Kidney capillary endothelial cell (primary cell): ENCODE measurements around the gene TIRAP.
"Not testable (repeated sequence)": the region's sequence is repeated elsewhere in the genome, so short reads cannot be mapped to it uniquely, and the experiment has no call there.

Source experiments
- DNase-seq: peaks from one replicate; pipeline ENCODE4 v3.0.0-alpha.2; 2018; ENCODE audit warnings: low spot score

The TIRAP gene, protein sequence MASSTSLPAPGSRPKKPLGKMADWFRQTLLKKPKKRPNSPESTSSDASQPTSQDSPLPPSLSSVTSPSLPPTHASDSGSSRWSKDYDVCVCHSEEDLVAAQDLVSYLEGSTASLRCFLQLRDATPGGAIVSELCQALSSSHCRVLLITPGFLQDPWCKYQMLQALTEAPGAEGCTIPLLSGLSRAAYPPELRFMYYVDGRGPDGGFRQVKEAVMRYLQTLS

DNA sequence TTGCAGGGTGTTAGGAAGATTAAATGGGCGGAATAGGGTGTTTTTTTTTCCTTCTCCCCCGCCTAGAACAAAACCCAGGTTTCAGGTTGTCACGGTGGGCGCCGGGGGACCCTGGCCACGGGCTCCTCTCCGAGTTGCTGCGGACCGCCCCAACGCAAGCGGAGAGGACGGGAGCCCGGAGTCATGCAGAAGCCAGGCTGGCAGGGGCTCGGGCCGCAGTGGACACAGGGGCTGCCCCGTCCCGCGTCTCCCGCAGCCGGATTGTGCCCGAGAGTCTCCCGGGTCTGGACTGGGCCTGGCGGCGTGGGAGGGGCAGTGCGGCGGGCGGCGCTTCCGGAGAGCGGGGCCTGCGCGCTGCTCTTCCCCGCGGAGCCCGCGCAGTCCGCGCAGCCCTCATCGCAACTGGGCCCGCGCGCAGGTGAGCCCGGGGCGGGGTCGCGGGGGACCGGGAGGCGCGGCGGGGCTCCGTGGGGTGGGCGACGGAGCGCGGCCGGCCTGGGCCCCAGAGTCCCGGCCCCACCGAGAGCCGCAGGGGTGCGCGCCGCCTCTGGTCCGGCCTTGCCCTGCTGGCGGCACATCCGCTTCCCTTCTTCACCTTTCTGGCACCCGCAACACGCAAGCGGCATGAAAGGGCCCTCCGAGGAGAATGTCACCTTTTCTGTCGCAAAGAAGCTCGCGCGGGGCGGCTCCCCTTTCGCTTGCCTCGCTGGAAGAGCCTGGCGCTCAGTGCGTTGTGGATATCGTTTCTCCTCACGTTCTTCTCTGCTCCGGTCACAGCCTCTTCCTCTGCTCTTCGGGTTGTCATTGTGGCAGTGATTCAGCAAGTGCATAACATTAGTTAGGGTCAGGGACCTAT is at the start of gene TIRAP:
TIRAP (plus strand) TSS at position 358 of the 856 bp plus-strand sequence. CDS start 7,802 bp downstream, outside the sequence.
- peak; percentile 32 for DNase-seq

DNA sequence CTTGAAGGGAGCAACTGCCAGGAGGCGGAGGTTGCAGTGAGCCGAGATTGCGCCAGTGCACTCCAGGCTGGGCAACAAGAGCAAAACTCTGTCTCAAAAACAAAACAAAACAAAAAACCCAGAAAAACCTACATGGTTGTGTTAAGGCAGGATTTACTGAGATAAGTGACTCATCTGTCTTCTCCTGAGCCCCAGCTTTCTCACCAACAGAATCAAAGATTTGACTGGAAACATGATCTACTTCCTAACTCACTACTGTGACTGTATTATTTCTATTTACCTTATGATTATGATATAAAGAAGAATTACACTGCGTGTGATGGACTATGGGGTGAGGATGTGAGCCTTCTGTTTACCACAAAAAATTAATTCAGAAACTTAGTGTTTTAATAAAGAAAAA is 49.5 kb upstream of the TIRAP start:
- DNase-seq = no peak

DNA sequence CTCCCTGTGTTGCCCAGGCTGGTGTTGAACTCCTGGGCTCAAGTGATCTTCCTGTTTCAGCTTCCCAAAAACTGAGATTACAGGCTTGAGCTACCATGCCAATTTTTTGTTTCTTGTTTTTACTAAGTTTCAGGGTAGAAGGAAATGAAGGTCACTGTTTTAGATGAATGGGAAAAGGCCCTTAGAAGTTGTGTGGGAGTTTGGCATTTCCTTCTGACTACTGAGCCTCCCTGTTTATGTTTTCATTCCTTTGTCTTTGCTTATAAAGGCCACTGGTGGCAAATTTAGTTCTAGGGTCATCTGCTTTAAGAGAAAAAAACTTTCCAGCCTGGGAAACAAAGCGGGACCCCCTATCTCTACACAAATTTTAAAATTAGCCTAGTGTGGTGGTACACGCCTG is 36.3 kb upstream of the TIRAP start:
- no peak for DNase-seq

DNA sequence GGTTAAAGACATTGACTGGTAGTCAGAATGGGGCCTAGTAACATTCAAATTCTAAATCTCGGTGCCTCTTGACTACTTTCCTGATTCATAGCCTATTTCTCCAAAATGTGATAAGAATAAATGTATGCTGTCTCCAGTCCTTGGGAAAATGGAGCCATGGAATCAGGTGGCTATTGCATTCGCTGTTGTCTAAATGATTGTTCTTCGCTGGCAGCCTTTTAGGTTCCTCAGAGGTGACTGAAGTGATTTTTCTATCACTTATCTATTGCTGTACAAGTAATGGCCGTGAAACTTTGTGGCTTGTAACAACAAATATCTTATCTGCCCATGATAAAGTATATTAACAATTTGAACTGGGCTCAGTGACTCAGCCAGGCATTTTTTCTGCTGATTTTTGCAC is 29.6 kb upstream of the TIRAP start:
- DNase-seq = no peak

DNA sequence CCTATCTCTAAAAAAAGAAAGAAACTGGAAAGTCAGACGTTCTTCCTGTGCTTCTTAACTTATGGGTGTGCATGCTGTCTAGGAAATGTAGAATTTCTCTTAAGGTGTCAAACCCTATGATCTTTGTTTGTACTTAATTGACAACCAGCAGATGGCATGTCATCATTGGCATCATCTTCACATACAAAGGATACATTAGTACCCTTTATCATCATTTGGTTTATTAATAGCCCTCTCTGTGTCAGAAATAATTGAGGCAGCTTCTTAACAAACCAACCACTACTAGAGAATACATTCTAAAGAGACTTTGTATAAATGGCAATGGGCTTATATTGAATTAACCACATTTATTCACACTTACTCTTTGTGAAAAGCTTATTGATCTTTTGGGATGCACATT is 28.1 kb upstream of the TIRAP start:
- DNase-seq = no peak

DNA sequence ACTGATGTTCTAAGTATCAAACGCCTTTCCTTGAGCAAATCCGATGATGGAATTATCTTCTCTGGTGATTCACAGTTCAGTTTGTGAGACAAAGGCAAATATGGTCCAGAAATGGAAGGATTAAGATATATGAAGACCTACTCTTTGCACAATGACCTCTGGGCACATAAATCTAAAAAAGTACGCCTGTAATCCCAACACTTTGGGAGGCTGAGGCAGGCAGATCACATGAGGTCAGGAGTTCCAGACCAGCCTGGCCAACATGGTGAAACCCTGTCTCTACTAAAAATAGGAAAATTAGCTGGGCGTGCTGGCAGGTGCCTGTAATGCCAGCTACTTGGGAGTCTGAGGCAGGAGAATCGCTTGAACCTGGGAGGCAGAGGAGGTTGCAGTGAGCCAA is 27.4 kb upstream of the TIRAP start:
- not testable (repeated sequence) for DNase-seq

DNA sequence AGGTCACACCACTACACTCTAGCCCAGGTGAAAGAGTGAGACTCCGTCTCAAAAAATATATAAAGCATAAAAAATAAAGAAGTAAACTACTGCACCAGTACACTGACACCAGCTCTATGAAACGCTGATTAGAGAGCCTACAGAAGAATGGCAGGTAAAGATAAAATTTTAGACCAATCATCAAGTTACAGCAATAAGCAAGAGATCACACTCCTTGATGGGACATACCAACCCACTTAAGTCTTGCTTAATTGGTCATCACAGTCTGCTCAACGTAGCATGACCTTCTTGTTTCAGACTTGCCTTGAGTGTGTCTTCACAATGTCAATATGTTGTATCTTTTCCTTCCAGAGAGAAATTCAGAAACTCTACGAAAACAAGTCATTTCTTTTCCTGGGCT is 26.7 kb upstream of the TIRAP start:
- no peak for DNase-seq

DNA sequence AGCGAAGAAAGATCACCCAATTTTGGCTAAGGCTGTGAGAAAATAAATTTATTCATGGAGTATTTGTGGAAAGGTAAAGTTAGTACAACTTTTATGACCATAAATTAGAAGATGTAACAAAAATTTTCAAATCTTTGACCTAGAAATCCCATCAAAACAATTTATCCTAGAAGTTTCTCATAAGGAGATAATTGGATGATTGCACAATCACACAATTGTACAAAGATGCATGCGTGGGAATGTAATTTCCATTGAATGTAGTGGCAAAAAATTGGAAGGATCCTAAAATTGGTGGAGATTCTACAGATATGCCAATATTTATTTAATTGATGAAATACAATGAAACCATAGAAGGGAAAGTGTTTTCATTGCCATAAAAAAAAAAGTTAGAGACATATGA is 25.7 kb upstream of the TIRAP start:
- no peak for DNase-seq

DNA sequence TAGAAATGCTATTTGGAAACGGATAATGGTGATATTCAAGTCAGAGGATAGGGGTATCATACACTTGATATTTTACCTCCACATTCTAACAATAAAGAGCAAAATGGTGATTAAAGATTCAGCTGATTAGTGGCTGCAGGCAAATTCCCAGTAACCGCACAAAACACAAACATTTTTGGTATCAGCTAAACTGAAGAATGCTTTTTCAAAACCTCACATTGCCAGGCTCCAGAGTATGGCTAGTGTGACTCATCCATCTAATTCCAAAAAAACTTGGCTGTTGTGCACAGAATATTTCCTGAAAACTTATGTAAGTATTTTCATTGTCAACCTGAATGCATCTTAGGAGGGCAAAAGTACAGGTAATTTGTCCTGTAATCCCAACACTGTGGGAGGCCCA is 25.1 kb upstream of the TIRAP start:
- DNase-seq = no peak

DNA sequence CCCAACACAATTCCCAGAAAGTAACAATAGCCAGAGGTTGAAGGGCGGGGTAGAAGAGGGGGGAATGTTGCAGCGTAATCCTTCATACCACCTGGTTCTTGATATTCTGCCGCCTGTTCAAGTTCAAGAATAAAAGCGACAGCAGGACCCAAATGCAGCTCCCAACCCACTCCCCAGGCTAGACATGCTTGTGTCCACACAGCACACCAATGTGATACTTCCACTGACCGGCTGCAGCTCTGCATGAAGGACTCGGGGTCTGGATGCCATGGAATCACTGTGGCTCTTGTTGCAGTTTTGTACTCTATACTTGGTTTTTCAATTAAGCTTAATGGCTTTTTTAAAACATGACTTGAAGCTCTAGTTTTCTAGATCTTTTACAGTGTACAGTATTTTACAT is 20.7 kb upstream of the TIRAP start:
- no peak for DNase-seq

DNA sequence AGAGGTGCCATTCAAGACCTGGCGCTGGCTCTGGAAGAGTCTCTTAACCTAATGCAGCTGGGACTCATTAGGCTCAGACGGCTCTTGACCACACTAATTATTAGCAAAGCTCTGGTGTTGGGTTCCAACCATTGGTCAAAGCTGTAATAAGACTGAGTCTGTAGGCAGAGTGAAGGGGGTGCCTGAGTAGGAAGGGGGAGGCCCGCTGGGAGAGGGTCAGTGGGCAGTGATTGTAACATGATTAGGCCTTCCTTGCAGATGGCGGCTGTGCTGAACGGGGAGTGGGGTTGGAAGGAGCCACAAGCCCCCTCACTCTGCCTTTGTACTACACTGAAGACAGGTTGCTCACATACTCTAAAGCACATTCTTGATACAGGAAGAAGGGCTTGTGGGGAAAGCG is 19.4 kb upstream of the TIRAP start:
- DNase-seq = no peak

DNA sequence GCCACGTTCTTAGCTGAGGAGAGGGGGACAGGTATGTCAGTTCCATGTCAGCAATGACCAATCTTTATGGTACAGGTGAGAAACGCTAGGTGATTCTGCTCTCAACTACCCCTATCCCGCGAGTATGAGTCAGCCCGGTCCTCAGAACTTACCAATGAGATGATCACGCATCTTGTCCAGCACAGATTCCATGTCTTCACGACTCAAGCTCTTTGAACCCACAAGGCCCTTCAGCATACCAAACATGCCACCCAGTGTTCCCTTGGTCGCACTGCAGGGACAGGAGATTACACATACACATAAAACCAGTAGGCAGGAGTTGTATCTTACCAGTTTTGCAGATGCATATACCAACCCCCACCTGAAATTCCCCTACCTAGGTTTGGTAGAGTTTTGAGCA is 17.1 kb upstream of the TIRAP start:
- DNase-seq = no peak

DNA sequence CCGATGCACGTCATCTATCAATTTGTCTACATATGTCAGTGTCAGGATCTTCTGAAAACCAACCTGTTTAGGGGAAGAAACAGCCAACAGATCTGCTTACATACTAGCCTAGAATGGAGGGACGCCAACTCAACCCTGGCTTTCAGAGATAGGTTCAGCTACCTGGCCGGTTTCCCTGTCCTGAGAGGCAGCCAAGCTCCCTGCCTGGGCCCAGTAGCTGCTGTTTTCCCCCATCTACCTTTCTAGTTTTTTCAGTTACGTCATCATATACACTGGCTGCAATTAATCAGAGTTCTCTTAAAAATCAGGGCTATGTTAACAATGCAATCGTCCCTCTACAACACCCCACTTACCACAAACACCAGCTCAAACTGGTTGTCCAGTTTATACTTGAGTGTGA is 15.2 kb upstream of the TIRAP start:
- DNase-seq = no peak

DNA sequence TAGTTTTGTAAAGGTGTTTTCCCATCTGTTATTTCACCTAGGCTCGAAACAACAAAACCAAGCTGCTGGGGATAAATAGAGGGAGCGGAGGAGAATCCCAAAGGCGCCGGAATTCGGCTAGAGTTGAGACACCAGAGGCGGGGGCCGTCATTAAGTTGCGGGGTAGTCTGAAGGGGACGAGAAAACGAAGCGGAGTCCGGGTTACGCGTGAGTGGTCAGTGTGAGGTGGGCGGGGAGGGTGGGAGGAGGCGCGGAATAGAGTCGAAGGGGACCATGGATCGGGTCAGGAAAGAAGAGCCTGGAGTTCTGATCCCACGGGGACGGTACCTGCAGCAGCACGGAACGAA is 14.6 kb upstream of the TIRAP start:
- peak; percentile 20 for DNase-seq

DNA sequence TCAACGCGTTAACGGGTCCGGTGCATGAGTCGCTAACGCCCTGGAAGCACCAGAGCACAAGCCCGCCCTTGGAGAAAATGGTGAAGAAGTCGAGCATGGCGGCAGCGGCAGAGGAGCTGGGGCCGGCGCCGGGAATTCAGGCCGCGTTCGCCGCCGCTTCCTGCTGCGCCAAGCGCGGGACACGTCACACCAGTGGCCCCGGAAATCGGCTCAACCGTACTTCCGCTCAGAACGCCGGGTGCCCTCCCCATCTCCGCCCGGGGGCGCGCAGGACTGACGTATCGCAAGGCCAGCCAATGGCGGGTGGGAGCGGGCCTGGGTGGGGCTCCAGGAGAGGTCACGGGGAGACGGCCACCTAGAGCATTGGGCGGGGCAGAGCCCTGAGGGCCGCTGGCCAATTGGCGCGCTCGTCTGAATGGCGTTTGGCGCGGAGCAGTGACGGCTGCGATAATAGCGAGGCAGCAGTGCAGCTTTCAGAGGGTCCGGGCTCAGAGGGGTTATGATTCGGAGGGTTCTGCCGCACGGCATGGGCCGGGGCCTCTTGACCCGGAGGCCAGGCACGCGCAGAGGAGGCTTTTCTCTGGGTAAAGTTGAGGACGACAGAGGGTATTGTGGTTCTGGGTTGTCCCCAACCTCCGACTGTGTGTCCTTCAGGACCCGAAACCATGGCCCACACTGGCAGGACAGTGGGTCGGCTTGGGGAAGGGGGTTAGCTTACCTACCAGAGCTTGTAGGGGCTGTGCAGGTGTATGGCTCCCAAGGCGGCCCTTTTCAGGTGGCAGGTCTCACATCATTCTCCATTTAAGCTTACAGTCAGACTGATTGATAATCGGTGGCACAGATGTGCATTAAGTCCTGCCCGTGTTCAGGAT is 13.9 kb upstream of the TIRAP start, which contains the start of the genes FOXRED1 and SRPRA:
FOXRED1 (plus strand) TSS at position 447 of the 872 bp plus-strand sequence; CDS start at position 500, 53 bp downstream.
SRPRA (minus strand) TSS at position 188 of the 872 bp plus-strand sequence; CDS start at position 97, 91 bp downstream.
- DNase-seq = peak; percentile 98

DNA sequence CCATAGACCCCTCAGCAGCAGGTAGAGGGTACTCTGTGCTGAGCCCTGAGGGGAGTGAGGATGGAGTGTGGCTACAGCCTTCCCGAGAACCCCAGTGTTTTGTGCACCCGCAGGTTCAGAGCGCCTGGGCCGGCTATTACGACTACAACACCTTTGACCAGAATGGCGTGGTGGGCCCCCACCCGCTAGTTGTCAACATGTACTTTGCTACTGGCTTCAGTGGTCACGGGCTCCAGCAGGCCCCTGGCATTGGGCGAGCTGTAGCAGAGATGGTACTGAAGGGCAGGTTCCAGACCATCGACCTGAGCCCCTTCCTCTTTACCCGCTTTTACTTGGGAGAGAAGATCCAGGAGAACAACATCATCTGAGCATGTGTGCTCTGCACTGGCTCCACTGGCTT is 5.6 kb upstream of the TIRAP start:
- DNase-seq = no peak

DNA sequence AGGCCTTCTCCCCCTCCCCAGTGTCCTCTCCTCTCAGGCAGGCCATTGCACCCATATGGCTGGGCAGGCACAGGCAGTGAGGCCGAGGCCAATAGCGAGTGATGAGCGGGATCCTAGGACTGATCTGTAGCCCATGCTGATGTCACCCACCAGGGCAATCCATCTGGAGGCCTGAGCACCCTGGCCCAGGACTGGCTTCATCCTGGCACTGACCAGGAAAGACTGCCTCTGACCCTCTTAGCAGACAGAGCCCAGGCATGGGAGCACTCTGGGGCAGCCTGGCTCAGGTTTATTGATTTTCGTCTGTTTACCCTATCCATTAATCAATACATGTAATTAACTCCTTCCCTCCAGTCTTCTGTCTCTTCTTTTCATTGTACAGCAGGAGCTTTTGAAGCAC is 5.1 kb upstream of the TIRAP start:
- DNase-seq = no peak

DNA sequence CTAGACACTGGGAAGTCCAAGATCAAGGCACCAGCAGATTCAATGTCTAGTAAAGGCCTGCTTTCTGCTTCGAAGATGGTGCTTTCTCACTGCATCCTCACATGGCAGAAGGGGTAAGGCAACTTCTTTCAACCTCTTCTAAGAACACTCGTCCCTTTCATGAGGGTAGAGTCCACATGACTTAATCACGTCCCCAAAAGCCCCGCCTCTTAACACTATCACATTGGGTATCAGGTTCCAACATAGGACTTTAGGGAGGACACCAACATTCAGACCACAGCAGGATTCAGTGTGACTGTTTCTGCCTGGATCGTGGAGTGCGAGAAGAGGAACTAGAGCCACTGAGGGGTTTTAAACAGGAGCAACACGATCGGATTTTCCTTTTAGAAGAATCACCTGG is 3.7 kb upstream of the TIRAP start:
- no peak for DNase-seq

DNA sequence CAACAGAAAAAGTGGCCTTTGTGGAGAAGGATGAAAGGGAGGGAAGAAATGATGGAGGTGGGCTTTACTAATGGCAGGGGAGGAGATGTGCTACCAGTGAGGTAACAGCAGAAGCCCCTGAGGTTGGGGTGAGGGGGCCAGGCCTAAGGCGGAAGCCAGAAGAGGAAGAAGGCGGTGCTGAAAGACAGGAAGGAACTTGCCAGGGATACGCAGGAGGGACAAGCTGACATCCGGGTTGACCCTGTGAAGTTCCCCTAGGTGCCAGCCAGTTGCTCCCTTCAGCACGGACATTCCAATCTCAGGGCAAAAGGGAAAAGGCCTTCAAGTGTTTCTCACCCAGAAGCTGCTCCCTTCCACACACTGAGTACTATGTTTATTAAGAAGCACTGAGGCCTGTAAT is 2.3 kb upstream of the TIRAP start:
- DNase-seq = no peak

DNA sequence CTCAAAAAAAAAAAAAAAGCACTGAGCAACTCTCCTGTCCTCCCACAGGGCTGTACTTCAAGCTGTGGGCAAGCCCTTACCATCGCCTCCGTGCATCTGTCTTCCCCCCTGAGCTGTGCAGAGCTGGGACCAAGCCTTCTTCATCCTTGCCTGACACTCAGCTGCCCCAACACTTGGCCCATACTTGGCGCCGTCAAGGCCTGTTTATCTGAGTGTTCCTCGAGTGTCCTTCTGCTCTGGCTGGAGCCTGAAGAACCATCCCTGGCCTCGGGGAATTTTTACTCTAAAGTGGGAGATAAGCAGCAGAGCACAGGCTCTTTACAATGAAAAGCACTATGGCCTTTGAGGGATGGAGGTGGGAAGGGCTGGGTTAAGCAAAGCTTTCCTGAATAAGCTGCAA is 1.6 kb upstream of the TIRAP start:
- no peak for DNase-seq

DNA sequence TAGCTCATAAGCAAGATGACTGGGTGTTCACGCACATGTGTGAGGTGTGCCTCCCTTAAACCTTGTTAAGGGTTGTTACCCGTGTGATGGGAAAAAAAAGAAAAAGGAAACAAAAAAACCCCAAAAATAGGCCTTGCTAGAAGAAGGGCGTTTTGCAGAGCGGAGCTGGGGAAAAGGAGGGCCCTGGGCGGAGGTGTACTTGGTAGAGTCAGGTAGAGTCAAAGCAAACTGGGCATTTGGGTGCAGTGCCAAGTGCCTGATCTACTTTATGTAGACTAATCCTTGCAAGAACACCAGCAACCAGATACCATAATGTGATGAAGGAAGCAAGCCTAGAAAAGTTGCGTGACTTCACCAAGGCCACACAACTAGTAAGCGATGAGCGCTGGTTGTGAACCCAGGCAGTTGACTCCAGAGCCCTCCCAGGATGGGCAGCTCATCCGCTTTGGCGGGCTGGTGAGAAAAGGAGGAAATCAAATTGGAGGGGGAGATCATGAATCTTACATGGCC is 1.2 kb upstream of the TIRAP start:
- no peak for DNase-seq

DNA sequence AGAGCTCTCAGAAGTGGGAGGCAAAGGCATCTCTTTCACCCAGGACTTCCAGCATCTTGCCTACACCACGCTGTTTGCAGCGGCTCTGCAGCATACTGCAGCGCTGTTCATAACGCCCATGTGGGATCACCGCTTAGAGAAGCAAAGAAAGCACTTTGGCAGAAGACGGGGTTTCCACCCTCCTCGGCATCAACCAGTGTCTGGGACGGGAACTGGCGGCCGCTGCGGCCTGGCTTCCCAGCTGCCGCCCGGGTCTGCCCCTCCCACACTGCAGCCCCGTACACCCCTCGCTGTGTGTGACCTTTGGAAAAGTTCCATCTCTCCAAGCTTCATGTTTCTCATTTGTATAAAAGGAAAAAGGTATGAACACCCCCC is 545 bp upstream of the TIRAP start:
- no peak for DNase-seq
